Skeletal muscle satellite cell (primary cell): Measurements from ENCODE around the gene ESR2.
A peak's percentile ranks its signal among the peaks of the same experiment; 100 is the strongest.

ENCODE experiments used
- H3K27me3 ChIP-seq: 2 replicates; pipeline ENCODE4 v1.7.0; 2013; ENCODE audit warnings: low read length; ENCODE audit not compliant: control insufficient read depth, insufficient read depth
- H3K36me3 ChIP-seq: 2 replicates; pipeline ENCODE4 v1.7.0; 2013; ENCODE audit warnings: mild to moderate bottlenecking, control low read depth, low read length; ENCODE audit not compliant: insufficient read depth
- H3K4me1 ChIP-seq: 2 replicates; pipeline ENCODE4 v1.7.0; 2013; ENCODE audit warnings: low read length; ENCODE audit not compliant: control insufficient read depth, insufficient read depth
- H3K4me2 ChIP-seq: 2 replicates; pipeline ENCODE4 v1.7.0; 2013; ENCODE audit warnings: mild to moderate bottlenecking, low read length
- H3K4me3 ChIP-seq: 2 replicates; pipeline ENCODE4 v1.7.0; 2013; ENCODE audit warnings: low read length
- H3K9ac ChIP-seq: 2 replicates; pipeline ENCODE4 v1.7.0; 2013; ENCODE audit warnings: mild to moderate bottlenecking, low read depth, low read length, moderate library complexity
- H3K9me3 ChIP-seq: replicated peaks from 2 replicates; pipeline ENCODE4 v1.7.0; 2013; ENCODE audit warnings: mild to moderate bottlenecking, control low read depth, low read length

The ESR2 gene

DNA sequence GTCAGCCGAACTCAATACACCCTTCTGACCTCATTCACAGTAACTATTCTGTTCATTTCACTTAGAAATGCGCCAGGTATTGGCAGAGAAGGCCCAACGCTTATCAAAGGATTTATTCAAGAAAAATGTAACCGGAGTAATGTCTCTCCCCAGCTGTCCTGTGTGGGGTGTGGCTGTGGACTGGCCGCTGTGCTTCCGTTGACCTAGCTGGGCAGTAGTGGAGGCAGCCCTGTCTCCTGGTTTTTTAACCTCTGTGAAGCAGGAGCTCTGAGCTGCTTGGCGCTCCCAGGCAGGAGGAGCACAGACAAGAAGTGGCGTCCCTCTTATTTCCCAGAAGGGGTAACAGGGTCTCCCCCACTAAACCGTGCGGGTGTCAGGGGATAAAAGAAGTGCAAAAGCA is 85.2 kb downstream of the ESR2 start:
- Histone ChIP-seq H3K4me2 (no peak overlapping the region), H3K9me3 (no peaks in the 10 kb centered on the region), H3K9ac (no peak overlapping the region), H3K4me1 (peaks cover 5% of the 10 kb centered on the region), H3K27me3 (no peaks in the 10 kb centered on the region), H3K4me3 (no peak overlapping the region), H3K36me3 (no peaks in the 10 kb centered on the region)

DNA sequence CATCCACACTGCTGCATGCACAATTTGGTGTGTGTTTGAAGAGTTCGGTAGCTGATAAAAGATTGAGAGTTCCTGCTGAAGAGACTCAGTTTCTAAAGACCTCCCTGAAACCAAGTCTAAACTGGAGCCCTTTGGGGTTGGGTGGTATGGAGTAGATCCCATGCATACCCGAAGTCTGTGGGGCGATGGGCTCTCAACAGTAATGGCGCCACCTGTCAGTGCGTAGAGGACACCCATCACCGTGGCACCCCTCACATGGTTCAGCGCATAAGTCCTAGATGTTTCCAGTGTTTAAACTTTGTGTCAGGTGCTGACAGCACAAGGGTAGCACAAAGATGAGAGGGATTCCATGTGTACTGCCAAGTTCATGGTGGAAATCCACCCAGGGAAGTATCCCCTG is 85.9 kb downstream of the ESR2 start:
- no peak overlapping the region for H3K4me3 ChIP-seq
- no peak overlapping the region for H3K9ac ChIP-seq
- H3K36me3 ChIP-seq, result no peaks in the 10 kb centered on the region
- no peak overlapping the region for H3K4me2 ChIP-seq
- H3K27me3 ChIP-seq, result no peaks in the 10 kb centered on the region
- H3K4me1 ChIP-seq, result peaks cover 5% of the 10 kb centered on the region
- H3K9me3 ChIP-seq, result no peaks in the 10 kb centered on the region

DNA sequence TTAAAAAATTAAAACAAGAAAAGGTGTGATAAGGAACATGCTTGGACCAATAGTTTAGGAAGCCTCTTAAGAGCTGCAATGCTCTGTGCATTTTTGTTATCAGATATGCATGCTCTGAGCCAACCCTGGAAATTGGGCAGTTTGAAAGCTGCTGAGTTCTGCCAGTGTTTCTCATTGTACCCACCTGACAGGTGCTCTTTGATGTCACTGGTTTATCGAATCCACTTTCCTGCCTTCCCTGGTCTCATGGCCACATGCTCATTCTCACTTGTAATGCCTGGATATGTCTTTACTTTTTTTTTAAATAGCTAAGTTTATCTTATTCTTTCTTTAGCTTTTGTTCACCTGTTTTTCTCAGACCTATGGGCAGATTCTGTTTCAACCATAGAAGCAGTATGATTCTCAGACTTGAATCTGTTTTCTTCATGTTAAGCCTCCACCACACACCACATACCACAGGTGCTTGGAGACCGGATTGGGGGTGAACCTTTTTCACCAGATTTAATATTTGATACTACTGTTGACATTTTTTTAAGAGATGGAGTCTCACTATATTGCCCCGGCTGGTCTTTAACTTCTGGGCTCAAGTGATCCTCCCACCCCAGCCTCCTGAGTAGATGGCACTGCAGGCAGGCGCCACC is 90.7 kb downstream of the ESR2 start:
- Histone ChIP-seq H3K27me3 (no peaks in the 10 kb centered on the region), H3K4me3 (no peak overlapping the region), H3K4me1 (no peaks in the 10 kb centered on the region), H3K36me3 (no peaks in the 10 kb centered on the region), H3K9ac (no peak overlapping the region), H3K4me2 (no peak overlapping the region), H3K9me3 (no peaks in the 10 kb centered on the region)

DNA sequence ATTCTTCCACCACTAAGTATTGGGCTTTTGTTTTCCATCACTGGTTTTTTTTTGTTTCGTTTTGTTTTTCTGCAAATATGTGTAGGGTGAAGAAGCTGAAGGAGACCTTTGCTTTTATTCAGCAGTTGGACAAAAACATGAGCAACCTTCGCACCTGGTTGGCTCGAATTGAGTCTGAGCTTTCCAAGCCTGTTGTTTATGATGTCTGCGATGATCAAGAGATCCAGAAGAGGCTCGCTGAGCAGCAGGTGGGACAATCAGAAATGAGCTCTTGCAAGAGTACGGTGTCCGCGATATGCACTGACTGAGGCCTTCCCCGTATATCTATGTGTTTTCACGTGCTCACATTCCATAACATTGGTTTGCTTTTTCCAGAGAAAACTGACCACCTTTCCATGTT is 91.5 kb downstream of the ESR2 start:
- no peak overlapping the region for H3K4me3 ChIP-seq
- H3K9ac ChIP-seq, result no peak overlapping the region
- H3K4me1 ChIP-seq, result no peaks in the 10 kb centered on the region
- no peaks in the 10 kb centered on the region for H3K36me3 ChIP-seq
- H3K9me3 ChIP-seq, result no peaks in the 10 kb centered on the region
- H3K4me2 ChIP-seq, result no peak overlapping the region
- H3K27me3 ChIP-seq, result no peaks in the 10 kb centered on the region

DNA sequence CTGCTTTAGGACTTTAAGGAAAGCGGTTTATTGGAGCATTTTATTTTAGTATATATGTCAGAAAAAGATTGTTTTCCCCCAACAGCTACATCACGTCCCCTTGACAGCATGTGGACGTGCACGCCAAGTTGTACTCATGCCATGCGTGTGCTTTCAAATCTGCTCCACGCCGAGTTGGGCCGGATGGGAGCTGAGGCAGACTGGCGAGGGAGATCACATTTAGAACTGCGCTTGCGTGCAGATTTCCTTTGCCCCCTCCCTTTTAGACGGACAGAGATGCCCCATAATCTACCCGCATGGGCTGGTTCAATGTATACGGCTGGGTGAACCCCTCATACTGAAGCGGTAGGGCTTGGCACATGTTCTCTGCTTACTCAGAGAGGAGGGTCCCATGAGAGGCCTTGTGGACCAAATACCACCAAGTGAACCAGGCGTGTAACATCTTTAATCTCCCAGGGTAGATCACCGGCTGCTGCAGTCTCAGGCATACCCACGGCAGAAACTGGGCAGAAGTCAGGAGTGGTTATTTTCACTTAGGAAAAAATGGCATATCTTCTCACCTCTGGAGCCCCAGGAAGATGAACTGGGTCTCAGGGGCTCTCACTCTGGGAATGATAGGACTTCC is 92.1 kb downstream of the ESR2 start:
- H3K9me3 ChIP-seq, result no peaks in the 10 kb centered on the region
- H3K4me2 ChIP-seq, result no peak overlapping the region
- H3K4me1 ChIP-seq, result peaks cover 4% of the 10 kb centered on the region
- H3K4me3 ChIP-seq, result no peak overlapping the region
- H3K36me3 ChIP-seq, result no peaks in the 10 kb centered on the region
- H3K27me3 ChIP-seq, result no peaks in the 10 kb centered on the region
- no peak overlapping the region for H3K9ac ChIP-seq

DNA sequence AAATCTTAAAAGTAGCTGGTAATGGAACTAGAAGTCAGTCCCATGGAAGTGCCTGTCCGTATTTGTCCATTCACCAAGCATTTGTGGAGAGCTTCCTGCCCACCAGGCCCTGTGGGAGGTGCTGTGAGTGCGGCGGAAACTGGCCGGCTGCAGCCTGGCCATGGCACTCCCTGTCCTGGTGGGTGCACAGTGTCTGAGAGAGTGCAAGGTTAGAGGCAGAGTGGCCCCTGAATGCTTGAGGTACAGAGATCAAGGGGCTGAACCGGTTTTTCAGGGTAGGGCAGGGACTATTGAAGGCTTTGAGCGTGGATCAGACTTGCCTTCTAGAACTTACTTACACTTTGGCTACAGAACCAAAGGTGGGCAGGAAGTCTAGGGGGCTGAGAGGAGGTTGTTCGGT is 92.9 kb downstream of the ESR2 start:
- no peak overlapping the region for H3K4me2 ChIP-seq
- peaks cover 4% of the 10 kb centered on the region for H3K4me1 ChIP-seq
- no peak overlapping the region for H3K9ac ChIP-seq
- H3K9me3 ChIP-seq, result no peaks in the 10 kb centered on the region
- H3K27me3 ChIP-seq, result no peaks in the 10 kb centered on the region
- no peak overlapping the region for H3K4me3 ChIP-seq
- H3K36me3 ChIP-seq, result no peaks in the 10 kb centered on the region

DNA sequence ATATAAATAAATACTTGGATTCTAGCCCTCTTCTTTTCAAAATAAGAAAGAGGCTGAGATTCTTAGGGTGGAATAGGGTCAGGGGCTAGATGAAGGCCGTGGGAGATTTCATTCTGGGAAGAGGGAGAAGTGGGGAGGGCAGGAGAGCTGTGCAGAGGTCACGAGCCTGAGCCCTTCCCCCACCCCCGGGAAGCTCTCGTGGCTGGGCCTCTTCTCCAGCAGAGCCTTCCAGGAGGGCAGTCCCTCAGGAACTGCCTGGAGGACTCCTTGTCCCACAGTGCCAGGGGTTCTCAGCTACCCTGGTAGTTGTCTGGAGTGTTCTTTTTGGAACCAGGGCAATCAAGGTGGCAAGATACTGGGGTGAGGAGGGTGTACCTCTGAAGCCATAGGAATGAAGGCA is 94.0 kb downstream of the ESR2 start:
- Histone ChIP-seq H3K9me3 (no peaks in the 10 kb centered on the region), H3K4me1 (peaks cover 4% of the 10 kb centered on the region), H3K4me2 (no peak overlapping the region), H3K27me3 (no peaks in the 10 kb centered on the region), H3K4me3 (no peak overlapping the region), H3K9ac (no peak overlapping the region), H3K36me3 (no peaks in the 10 kb centered on the region)

DNA sequence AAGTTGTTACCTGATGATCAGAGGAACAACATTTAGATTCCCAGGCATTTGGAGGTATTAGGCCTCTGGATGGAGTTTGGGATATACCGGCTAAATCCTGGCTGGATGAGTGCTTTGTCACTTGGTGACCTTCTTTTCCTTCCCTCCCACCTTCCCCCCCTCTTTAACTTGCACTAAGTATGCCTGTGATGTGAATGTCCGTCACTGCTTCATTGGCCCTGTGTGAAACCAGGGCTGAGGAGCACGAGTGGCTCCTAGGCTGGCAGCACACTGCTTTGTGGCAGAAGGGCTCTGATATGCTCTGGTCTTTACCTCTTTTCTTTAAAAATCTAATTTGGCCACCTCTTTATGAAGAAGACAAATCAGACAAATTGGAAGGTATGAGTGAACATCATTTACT is 95.7 kb downstream of the ESR2 start:
- no peak overlapping the region for H3K9ac ChIP-seq
- H3K9me3 ChIP-seq, result no peaks in the 10 kb centered on the region
- no peaks in the 10 kb centered on the region for H3K27me3 ChIP-seq
- no peak overlapping the region for H3K4me3 ChIP-seq
- peaks cover 4% of the 10 kb centered on the region for H3K4me1 ChIP-seq
- no peak overlapping the region for H3K4me2 ChIP-seq
- no peaks in the 10 kb centered on the region for H3K36me3 ChIP-seq

DNA sequence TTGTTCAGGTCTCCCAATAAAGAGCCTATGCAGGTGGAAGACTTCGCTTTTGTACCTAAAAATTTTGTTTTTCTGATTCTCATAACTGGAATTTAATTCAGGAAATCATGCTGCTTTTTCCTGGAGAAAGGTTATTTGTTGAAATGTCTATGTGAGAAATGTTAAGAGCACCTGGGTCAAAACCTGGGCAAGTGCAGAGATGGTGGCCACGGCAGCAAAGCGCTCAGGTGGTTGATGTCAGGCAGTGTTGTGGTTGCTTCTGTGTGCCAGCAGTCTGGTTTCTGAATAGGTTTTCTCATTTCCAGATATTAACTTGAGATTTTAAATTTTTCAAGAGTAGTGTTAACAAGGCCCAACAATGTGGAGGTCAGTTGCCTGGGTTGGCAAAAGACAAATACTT is 96.2 kb downstream of the ESR2 start:
- Histone ChIP-seq H3K4me1 (peaks cover 4% of the 10 kb centered on the region), H3K9ac (no peak overlapping the region), H3K4me3 (no peak overlapping the region), H3K27me3 (no peaks in the 10 kb centered on the region), H3K9me3 (no peaks in the 10 kb centered on the region), H3K36me3 (no peaks in the 10 kb centered on the region), H3K4me2 (no peak overlapping the region)

DNA sequence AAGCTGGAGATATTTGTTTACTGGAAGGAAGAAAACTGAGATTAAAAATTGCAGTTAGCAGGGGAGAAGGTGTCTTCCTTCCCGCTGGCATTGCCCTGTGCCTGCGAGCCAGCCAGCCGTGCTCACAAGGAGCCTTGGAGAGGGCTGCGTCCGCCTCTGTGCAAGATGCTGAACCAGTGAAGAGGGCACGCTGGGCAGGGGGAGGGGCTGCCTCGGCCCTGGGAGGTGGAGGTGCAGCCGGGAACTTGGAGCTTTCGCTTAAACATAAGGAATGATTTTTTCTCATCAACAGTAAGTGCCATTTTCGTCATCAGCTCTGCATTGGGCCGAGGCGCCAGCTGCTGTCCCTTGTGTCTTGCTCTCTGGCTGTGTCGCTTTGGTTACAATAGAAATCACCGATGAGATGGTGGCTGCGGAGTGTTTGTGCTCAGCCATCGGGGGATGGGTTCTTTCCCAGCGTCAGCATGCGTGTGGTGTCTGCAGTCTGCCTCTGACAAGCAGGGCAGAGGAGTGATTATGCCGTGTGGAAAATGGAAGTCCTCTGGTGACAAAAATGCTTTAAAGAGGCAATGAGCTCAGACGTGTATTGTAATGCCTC is 97.3 kb downstream of the ESR2 start:
- Histone ChIP-seq H3K9me3 (no peaks in the 10 kb centered on the region), H3K27me3 (no peaks in the 10 kb centered on the region), H3K4me3 (peak overlapping the region; percentile 70), H3K9ac (peak overlapping the region; percentile 54), H3K36me3 (no peaks in the 10 kb centered on the region), H3K4me1 (peaks cover 11% of the 10 kb centered on the region), H3K4me2 (peak overlapping the region; percentile 88)

DNA sequence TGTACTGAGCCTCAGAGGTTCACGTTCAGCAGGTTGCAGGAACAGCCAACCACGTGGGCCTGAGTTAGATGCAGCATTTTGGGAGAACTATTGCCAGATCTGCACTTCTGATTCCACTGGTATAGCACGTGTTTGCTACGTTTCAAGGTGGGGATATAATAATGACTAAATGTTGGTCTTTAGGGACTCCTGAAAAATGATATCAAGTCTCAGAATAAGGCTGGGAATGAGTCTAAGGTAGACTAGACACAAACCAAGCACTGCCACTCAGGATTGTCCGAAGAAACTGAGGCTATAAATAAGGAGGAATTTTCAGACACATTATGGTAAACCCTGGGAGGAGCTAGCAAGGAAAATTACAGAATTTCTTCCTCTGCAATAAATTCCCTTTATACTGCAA is 98.1 kb downstream of the ESR2 start:
- no peaks in the 10 kb centered on the region for H3K27me3 ChIP-seq
- no peaks in the 10 kb centered on the region for H3K9me3 ChIP-seq
- no peak overlapping the region for H3K4me3 ChIP-seq
- H3K36me3 ChIP-seq, result no peaks in the 10 kb centered on the region
- no peak overlapping the region for H3K9ac ChIP-seq
- H3K4me1 ChIP-seq, result peaks cover 12% of the 10 kb centered on the region
- H3K4me2 ChIP-seq, result no peak overlapping the region

DNA sequence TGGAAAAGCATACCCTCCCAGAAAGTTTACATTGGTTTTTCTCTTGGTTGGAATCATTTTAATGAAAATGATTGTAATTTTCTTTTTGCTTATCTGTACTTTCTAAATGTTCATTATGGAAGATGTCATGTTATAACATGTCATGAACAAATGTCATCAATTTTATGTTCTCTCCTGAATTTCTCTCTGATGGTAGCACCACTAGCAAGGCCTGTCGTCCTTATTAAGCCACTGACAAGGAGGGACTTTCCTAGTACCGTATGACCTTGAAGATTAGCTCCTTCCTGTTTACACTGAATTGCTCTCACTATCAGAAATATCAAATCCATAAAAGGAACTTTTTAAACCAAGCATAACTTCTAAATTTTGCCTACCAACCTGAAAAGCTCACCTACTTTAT is 99.0 kb downstream of the ESR2 start:
- no peaks in the 10 kb centered on the region for H3K36me3 ChIP-seq
- H3K9ac ChIP-seq, result no peak overlapping the region
- no peaks in the 10 kb centered on the region for H3K27me3 ChIP-seq
- no peak overlapping the region for H3K4me2 ChIP-seq
- H3K4me3 ChIP-seq, result no peak overlapping the region
- H3K4me1 ChIP-seq, result peaks cover 12% of the 10 kb centered on the region
- H3K9me3 ChIP-seq, result no peaks in the 10 kb centered on the region
